Activated T-helper 1 cell treated with anti-CD3 and anti-CD28 coated beads, Interleukin-12 subunit alpha, Interleukin-12 subunit beta, Interleukin-2, Interleukin-4 antibody, amounts not matched to agents 30 ng/mL and 10 ng/mL and 1 ng/mL, durations not matched to agents 14 hours and 24 hours and 36 hours (primary cell): Measurements from ENCODE around the gene ABHD12B. TPM values are rescaled to one million over a fixed set of nuclear protein-coding genes. Genes with fewer than 3 reads are reported as not detected.

Experiments used
- DNase-seq: peaks from one replicate; pipeline ENCODE4 v3.0.0; 2021; ENCODE audit warnings: low spot score
- H3K27ac Mint-ChIP-seq: one replicate; pipeline ENCODE4 v1.8.0; 2021; ENCODE audit warnings: mild to moderate bottlenecking, mixed read lengths
- H3K27me3 Mint-ChIP-seq: one replicate; pipeline ENCODE4 v1.8.0; 2022; ENCODE audit warnings: mild to moderate bottlenecking, moderate library complexity, mixed read lengths; ENCODE audit not compliant: insufficient read depth
- H3K36me3 Mint-ChIP-seq: one replicate; pipeline ENCODE4 v1.8.0; 2021; ENCODE audit warnings: low read depth, mixed read lengths
- H3K4me1 Mint-ChIP-seq: one replicate; pipeline ENCODE4 v1.8.0; 2021; ENCODE audit warnings: low read depth, mixed read lengths
- H3K4me3 Mint-ChIP-seq: one replicate; pipeline ENCODE4 v1.8.0; 2021; ENCODE audit warnings: mild to moderate bottlenecking, moderate library complexity, mixed read lengths
- H3K9me3 Mint-ChIP-seq: one replicate; pipeline ENCODE4 v1.8.0; 2021; ENCODE audit warnings: mixed read lengths
- intact Hi-C: fragments of 100-400 bp; cut with micrococcal nuclease; formaldehyde crosslinking; loops from one replicate; pipeline ENCODE4 v1.15.1; 2024
- total RNA-seq: library from RNA; stranded (reverse); gene quantifications from 2 replicates; pipeline ENCODE4 v1.2.3, GENCODE V29; 2022

ABHD12B gene
- total RNA-seq, 1 donor from 2014 or later, result not detected

DNA sequence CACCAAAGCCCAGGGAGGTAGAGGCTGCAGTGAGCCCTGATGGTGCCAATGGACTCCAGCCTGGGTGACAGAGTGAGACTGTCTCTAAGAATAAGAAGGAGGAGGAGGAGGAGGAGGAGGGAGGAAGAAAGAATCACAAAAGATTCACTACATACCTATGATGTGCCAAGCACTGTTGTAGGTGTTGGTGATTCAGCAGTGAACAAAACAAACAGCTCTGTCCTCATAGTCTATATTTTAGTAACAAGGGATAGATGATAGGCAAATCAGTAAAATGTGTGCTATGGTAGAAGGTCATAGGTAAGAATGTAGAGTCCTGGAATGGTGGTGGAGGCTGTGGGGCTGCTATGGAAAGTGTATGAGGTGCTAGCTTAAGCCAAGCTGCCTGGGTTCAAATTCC lies 18.0 kb upstream of the ABHD12B start:
- H3K4me1 Mint-ChIP-seq, result peaks cover 5% of the 10 kb centered on the region
- intact Hi-C loops, result no loop called here
- H3K4me3 Mint-ChIP-seq, result no peak overlapping the region
- H3K27ac Mint-ChIP-seq, result no peak overlapping the region
- no peaks in the 10 kb centered on the region for H3K9me3 Mint-ChIP-seq
- no peak for DNase-seq
- H3K36me3 Mint-ChIP-seq, result no peaks in the 10 kb centered on the region
- peaks cover 11% of the 10 kb centered on the region for H3K27me3 Mint-ChIP-seq

DNA sequence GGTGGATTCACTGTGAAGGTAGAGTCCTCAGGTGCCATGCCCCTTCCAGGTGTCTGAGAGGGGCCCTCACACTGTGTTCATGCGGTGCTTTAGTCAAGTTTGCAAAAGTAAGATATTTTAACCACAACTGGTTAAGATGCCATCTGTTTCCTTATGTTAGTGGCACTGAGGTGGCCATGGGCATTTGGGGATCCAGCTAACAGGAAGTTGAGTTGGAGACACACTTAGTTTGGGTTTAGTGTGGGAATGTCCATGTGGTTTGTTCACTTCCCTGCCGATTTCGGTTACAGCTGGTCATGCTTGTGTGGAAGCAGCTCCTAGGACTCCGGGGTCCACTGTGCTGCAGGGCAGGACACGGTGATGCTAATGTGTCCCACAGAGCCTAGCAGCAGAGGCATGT lies 17.3 kb upstream of the ABHD12B start:
- Mint-ChIP-seq H3K9me3 (no peaks in the 10 kb centered on the region), H3K4me1 (peaks cover 11% of the 10 kb centered on the region), H3K27me3 (peaks cover 11% of the 10 kb centered on the region), H3K4me3 (no peak overlapping the region), H3K27ac (no peak overlapping the region), H3K36me3 (no peaks in the 10 kb centered on the region)
- intact Hi-C loops, result no loop called here
- no peak for DNase-seq

DNA sequence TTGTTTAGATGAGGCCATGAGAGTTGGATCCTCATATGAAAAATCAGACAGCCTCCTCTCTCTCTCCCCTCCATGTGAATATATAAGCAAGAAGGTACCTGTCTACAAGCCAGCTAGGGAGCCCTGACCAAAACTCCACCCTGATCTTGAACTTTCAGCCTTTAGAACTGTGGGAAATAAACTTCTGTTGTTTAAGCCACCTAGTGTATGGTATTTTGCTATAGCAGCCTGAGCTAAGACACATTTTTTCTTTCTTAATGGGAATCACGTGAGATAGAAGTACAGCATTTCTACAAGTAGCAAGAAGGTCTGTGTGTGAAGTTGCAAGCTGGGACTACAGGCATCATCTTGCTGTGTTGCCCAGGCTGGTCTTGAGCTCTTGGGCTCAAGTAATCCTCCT lies 16.3 kb upstream of the ABHD12B start:
- no peak overlapping the region for H3K4me3 Mint-ChIP-seq

DNA sequence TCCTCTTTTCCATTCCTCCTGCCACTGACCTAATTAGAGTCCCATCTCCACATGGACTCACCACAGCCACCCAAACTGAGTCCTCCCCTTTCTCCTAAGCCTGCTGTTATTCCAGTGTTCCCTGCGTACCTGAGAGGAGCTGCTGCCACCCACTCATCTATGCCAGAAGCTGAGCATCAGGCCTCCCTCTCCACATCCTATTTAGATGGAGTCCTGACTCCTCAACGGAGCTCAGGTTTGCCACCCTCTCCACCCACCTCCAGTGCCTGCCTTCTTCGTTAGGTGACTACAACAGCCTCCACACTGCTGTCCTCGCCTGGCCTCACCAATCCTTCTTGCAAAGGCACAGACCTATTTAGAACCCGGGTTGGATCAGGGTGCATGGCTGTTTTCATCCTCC lies 15.2 kb upstream of the ABHD12B start:
- no peak overlapping the region for H3K27ac Mint-ChIP-seq
- DNase-seq, result no peak
- H3K27me3 Mint-ChIP-seq, result peaks cover 13% of the 10 kb centered on the region
- intact Hi-C loops, result no loop called here
- peaks cover 22% of the 10 kb centered on the region for H3K4me1 Mint-ChIP-seq
- H3K9me3 Mint-ChIP-seq, result no peaks in the 10 kb centered on the region
- no peaks in the 10 kb centered on the region for H3K36me3 Mint-ChIP-seq
- H3K4me3 Mint-ChIP-seq, result no peak overlapping the region

More for the DNA sequence above, 16.3 kb upstream of the ABHD12B start:
- H3K27me3 Mint-ChIP-seq, result peaks cover 11% of the 10 kb centered on the region
- no peak overlapping the region for H3K27ac Mint-ChIP-seq
- no peak for DNase-seq
- H3K4me1 Mint-ChIP-seq, result peaks cover 21% of the 10 kb centered on the region
- H3K36me3 Mint-ChIP-seq, result no peaks in the 10 kb centered on the region
- intact Hi-C loops, result no loop called here
- no peaks in the 10 kb centered on the region for H3K9me3 Mint-ChIP-seq

DNA sequence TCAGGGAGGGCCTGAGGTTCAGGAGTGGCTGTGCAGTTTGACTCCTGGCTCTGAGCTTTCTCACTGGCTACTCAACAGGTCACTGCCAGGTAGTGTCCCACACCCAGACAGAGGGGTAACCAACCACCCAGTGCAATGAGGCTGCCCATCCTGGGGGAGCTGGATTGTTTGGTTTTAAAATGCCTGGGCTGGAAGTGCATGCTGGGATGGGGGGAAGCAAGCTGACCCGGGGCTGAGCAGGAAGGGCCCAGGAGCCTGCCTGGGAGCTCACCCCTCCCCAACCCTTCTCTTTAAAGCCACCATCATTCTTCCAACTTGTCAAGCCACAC lies 12.6 kb upstream of the ABHD12B start:
- DNase-seq, result no peak
- Mint-ChIP-seq H3K36me3 (no peaks in the 10 kb centered on the region), H3K9me3 (no peaks in the 10 kb centered on the region), H3K27ac (no peak overlapping the region), H3K27me3 (peaks cover 19% of the 10 kb centered on the region), H3K4me3 (peak overlapping the region; percentile 57), H3K4me1 (peaks cover 18% of the 10 kb centered on the region)
- intact Hi-C loops, result no loop called here

DNA sequence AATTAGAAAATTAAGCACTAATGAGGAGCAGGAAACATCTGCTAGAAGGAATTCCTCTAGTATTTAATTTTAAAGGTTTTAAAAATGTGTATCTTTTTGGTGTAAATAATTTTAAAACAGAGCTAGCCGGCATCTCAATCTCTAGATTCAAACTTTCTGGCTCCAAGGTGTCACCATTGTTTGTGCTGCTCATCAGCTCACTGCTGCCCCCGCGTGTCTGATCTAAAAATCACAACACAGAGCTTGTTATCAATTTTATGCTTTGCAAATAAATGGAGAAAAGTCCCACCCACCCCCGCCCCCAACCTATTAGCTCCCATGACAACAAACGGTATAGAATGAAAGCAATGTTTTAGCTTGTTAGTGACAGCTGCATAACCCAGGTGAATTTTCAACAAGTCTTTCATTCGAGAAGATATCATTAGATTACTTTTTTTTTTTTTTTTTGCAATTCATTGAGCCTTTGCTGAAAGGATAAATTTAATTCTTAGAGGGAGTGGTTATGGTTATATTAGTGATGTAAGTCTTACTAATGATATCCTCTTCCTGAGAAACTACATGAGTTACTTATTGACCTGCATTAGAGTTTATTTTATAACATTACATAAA lies 11.3 kb upstream of the ABHD12B start:
- H3K4me1 Mint-ChIP-seq, result peaks cover 18% of the 10 kb centered on the region
- peaks cover 28% of the 10 kb centered on the region for H3K27me3 Mint-ChIP-seq
- H3K27ac Mint-ChIP-seq, result no peak overlapping the region
- peak overlapping the region; percentile 84 for H3K4me3 Mint-ChIP-seq
- H3K9me3 Mint-ChIP-seq, result no peaks in the 10 kb centered on the region
- no peaks in the 10 kb centered on the region for H3K36me3 Mint-ChIP-seq
- intact Hi-C loops, result loop anchor here (1.0 to 2.0 kb wide), 10 partner anchors 15 to 540 kb away; partner anchors contain the start of genes NIN and SAV1
- peak; percentile 71 for DNase-seq

DNA sequence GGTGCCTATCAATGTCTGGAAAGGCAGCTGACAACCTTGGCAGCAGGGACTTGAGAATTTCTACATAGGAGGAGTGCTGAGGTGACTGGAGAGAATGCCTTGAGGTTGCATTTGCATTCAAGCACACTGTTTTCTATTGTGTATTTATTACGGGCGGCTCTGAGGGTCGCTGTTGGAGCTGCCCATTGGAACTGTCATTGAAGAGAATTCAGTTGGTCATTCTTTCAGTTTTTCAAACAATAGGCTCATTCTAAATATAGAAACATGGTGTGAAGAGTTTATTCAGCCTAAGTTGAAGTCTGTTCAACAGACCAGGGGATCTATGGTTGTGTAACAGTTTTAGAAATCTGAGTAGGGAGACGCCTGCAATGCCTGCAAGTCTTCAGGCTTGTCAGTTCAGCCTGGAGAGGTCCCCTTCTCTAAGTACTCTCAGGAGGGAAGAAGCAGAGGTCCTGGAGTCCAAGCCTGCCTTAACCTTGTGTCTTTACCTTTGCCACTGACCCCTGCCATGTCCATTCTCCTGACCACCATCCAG lies 9.8 kb upstream of the ABHD12B start:
- peaks cover 18% of the 10 kb centered on the region for H3K4me1 Mint-ChIP-seq
- intact Hi-C loops, result no loop called here
- H3K27me3 Mint-ChIP-seq, result peaks cover 38% of the 10 kb centered on the region
- H3K4me3 Mint-ChIP-seq, result no peak overlapping the region
- no peak overlapping the region for H3K27ac Mint-ChIP-seq
- no peaks in the 10 kb centered on the region for H3K36me3 Mint-ChIP-seq
- no peaks in the 10 kb centered on the region for H3K9me3 Mint-ChIP-seq
- DNase-seq, result no peak

DNA sequence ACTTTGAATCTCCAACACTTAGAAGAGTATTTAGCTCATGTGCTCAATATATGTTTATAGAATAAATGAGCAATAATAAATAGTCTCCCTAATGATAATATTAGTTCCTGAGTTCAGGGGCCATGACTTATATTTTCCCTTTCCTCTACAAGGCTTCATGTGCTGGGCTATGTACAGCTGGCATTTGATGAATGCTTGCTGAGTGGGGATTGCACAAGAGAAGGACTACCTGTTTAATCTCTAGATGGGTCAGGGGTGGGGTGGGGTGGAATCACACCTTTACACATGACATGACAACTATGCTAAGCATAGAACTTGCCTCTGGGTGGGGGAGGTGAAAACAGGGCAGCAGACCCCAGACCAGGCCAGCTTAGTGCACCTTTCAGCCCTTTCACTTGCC lies 7.6 kb upstream of the ABHD12B start:
- Mint-ChIP-seq H3K36me3 (no peaks in the 10 kb centered on the region), H3K4me3 (no peak overlapping the region), H3K27me3 (peaks cover 45% of the 10 kb centered on the region), H3K9me3 (no peaks in the 10 kb centered on the region), H3K27ac (no peak overlapping the region), H3K4me1 (peaks cover 14% of the 10 kb centered on the region)
- intact Hi-C loops, result no loop called here
- DNase-seq, result no peak

DNA sequence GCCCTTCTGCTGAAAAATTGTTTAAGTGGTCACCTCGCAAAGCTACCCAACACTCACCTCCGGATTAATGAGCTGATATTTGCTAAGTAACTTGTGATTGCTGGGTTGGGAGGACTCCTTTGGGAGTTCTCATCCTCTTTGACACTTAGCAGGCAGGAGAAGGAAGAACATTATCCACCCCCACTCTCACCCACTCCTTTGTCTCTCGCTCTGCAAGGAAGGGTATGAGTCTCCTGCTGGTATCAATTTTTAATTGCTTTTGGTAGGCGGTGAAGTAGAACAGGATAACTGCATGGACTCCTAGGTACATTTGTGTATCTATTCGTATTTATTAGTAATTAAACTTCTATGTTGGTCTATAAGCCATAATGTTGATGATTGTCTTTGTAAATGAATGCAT lies 6.9 kb upstream of the ABHD12B start:
- Mint-ChIP-seq H3K27ac (no peak overlapping the region), H3K36me3 (no peaks in the 10 kb centered on the region), H3K4me1 (peaks cover 8% of the 10 kb centered on the region), H3K27me3 (peaks cover 51% of the 10 kb centered on the region), H3K9me3 (no peaks in the 10 kb centered on the region), H3K4me3 (no peak overlapping the region)
- no peak for DNase-seq
- intact Hi-C loops, result no loop called here

DNA sequence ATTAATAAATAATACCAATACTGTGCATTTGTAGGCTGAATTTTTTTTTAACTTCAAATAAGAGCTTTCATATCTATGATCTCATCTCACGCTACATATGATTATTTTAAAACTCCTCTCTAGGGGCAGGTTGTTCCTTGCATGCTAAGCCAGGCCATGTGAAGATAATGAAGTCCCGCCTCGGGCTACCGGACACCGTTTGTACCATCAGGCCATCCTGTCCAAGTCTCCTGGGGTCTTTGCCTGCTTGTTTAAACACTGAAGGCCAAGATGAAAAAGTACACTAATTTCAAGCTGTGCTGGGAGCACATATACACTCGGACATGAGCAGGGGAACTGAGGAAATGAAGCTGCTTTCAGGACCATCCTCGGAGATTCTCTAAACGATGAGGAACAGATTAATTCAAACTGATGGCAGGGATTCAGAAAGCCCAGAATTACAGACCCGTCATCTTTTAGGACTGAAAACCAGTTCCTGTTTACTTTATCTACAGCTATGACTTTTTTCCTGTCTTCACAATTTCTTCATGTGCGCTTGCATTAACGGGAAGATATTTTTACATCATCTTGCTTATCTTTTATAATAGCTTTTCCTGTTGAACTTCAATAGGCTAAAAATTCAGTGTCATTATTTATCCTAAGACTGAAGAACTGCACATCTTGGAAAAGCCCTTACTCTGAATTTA lies 6.3 kb upstream of the ABHD12B start:
- no peaks in the 10 kb centered on the region for H3K9me3 Mint-ChIP-seq
- peaks cover 2% of the 10 kb centered on the region for H3K4me1 Mint-ChIP-seq
- peaks cover 57% of the 10 kb centered on the region for H3K27me3 Mint-ChIP-seq
- H3K4me3 Mint-ChIP-seq, result no peak overlapping the region
- no peaks in the 10 kb centered on the region for H3K36me3 Mint-ChIP-seq
- DNase-seq, result no peak
- no peak overlapping the region for H3K27ac Mint-ChIP-seq
- intact Hi-C loops, result no loop called here

DNA sequence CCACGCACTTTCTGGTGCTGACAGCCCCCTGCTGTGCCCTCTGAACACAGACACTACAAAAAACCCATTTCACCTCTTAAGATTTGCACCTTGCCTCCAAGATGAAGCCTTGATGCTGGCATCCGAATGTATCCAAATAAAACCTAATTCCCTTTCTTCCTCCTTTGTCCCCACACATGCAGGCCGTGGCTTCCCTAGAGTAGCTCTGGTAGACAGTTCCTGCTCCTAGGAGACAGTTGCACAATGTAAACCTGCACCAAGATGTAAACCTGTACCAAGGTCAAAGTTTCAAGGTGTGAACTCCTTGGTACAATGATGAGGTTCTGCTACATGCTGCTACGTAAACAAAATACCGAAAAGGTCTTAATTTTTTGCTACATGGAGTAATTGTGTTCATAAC lies 625 bp upstream of the ABHD12B start:
- peaks cover 76% of the 10 kb centered on the region for H3K27me3 Mint-ChIP-seq
- H3K9me3 Mint-ChIP-seq, result no peaks in the 10 kb centered on the region
- no peaks in the 10 kb centered on the region for H3K36me3 Mint-ChIP-seq
- no peak for DNase-seq
- no peak overlapping the region for H3K4me3 Mint-ChIP-seq
- intact Hi-C loops, result no loop called here
- H3K27ac Mint-ChIP-seq, result no peak overlapping the region
- peaks cover 22% of the 10 kb centered on the region for H3K4me1 Mint-ChIP-seq

DNA sequence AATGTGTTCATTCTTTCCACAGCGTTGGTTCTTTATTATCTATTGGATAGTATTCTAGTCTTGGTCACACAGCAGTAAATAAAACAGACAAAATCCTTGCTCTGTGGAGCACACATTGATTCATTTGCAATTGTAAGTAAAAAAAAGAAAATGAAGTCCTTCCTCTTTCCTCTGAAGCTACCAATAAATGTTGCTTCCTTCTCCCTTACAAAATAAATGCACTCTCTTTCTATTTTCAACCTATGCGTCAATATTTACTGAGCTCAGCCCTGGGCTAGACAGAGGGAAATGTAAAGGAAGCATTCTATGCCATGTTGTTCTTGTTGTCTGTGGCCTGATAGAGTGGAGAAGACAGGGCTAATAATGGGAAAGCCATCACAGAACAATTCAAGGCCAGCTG lies 2.9 kb downstream of the ABHD12B start:
- Mint-ChIP-seq H3K9me3 (no peaks in the 10 kb centered on the region), H3K4me3 (peak overlapping the region; percentile 22), H3K27me3 (peaks cover 87% of the 10 kb centered on the region), H3K36me3 (no peaks in the 10 kb centered on the region), H3K27ac (no peak overlapping the region), H3K4me1 (peaks cover 24% of the 10 kb centered on the region)
- intact Hi-C loops, result loop anchor here (1.0 kb wide), 1 partner anchor 14 kb away; no protein-coding TSS in a partner anchor
- DNase-seq, result no peak

DNA sequence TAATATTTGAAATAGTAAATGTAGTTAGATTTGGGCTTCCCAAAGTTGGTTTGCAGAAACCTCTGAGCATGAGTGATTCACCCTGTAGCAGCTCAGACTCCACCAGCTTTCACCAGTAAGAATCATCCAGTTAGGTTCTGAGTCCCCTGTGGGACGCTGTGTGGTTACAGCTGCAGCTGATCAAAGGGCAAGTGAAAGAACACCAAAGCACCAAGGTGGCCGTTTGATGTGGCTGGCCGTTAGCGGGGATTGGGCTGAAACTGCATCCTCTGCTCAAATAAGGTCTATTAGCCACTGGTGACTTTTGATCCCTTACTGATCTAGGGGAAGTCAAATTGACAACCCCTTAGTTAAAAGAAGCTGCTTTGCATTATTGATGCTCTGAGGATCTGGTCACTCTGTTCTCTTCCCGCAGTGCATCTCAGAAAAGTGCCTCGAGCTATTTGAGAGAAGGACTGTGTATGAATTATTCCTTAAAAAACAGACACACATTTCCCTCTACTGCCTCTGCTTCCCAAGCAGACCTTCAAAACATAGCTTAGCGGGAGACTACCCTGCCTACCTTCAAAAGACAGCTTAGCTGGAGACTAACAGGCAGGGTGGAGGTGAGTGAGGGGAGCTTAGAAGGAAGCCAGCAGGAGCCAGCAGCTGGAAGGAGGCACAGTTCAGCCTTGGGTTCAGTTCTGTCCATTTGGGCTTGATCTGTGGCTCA lies 3.7 kb downstream of the ABHD12B start:
- Mint-ChIP-seq H3K4me3 (no peak overlapping the region), H3K27me3 (peaks cover 85% of the 10 kb centered on the region)
- intact Hi-C loops, result loop anchor here (1.0 kb wide), 1 partner anchor 15 kb away; no protein-coding TSS in a partner anchor

More for the DNA sequence above, 3.7 kb downstream of the ABHD12B start:
- no peaks in the 10 kb centered on the region for H3K36me3 Mint-ChIP-seq
- H3K4me1 Mint-ChIP-seq, result peaks cover 24% of the 10 kb centered on the region
- H3K9me3 Mint-ChIP-seq, result no peaks in the 10 kb centered on the region
- peak; percentile 50 for DNase-seq
- peak overlapping the region; percentile 56 for H3K27ac Mint-ChIP-seq
